Tibial artery (tissue), 4 donors: Measurements from ENCODE around the gene LGALS3BP.
A peak's percentile ranks its signal among the peaks of the same experiment; 100 is the strongest.

Source experiments
- DNase-seq, 2 donors: peaks; one replicate each; pipeline ENCODE4 v3.0.0-alpha.2; 2019
- H3K27ac ChIP-seq, 2 donors: fragments of 200-600 bp; sonication (generic) in 1 of 2; 1 replicate in 1 of 2; 2 replicates in 1 of 2; pipeline ENCODE4 v1.5.1; 2018 to 2019; ENCODE audit warnings: mild to moderate bottlenecking in 1 of 2
- H3K27me3 ChIP-seq, 2 donors: fragments of 200-600 bp; sonication (generic) in 1 of 2; one replicate each; pipeline versions ENCODE4 v1.5.1 to v1.6.0; 2016 to 2019
- H3K36me3 ChIP-seq, 3 donors: fragments of 200-600 bp; sonication (generic) in 2 of 3; one replicate each; pipeline ENCODE4 v1.5.1; 2016 to 2019; ENCODE audit warnings: mild to moderate bottlenecking in 2 of 3
- H3K4me1 ChIP-seq, 4 donors: fragments of 200-600 bp; sonication (generic) in 2 of 4; 1 replicate in 3 of 4; 2 replicates in 1 of 4; pipeline ENCODE4 v1.5.1; 2016 to 2019
- H3K4me3 ChIP-seq, 2 donors: fragments of 200-600 bp; sonication (generic) in 1 of 2; 1 replicate in 1 of 2; 2 replicates in 1 of 2; pipeline ENCODE4 v1.5.1; 2018 to 2019; ENCODE audit warnings: mild to moderate bottlenecking in 2 of 2
- H3K9me3 ChIP-seq, 3 donors: fragments of 200-600 bp; sonication (generic) in 1 of 3; one replicate each; pipeline ENCODE4 v1.5.1; 2016 to 2019
- intact Hi-C: fragments of 100-400 bp; cut with DNase I; formaldehyde crosslinking; loops from one replicate; pipeline ENCODE4 v1.15.0; 2023; ENCODE audit warnings: low total_unique reads
- TF ChIP-seq, protein P1 (sequence below), 2 experiments: fragments of 200-600 bp in 1 of 2; fragments of 450-650 bp in 1 of 2; IDR thresholded peaks; one replicate each; pipeline ENCODE4 v1.5.1; 2017 to 2019; ENCODE audit warnings: antibody characterized with exemption in 2 of 2, mild to moderate bottlenecking in 1 of 2, moderate library complexity in 1 of 2

The LGALS3BP gene

DNA sequence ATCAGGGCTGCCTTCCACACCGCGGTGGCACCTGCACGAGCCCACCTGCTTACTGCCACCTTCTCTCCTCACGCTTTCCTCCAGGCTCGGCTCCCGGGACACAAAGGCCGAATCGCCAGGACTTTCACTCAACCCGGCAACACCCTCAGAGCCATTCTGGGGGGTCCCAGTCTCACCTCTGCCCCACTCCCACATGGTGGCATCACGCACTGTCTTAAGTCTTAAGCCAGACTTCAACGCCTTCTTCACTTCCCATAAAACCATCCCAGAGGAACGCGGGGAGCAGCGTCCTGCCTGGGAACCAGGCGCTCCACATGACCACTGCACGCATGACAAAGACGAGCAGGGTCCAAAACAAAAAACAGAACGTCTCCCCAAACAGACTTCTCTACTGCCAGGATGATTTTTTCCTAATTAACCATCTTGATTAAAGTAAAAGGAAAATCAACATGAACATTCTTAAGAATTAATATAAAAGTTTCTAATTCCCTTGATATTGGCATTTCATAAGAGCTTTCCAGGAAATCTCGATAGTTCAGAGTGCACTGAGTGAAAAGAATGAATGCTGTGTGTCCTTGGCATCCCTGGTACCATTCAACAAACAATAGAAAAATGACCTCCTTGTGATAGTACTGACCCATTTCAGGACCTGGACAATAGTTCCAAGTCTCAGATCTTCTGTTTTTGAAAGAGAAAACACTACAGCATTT lies 27.2 kb upstream of the LGALS3BP start:
- no peaks in the 10 kb centered on the region for H3K27me3 ChIP-seq
- H3K36me3 ChIP-seq: peaks cover 0 to 11% (median 0%) of the 10 kb centered on the region in 3 donors
- intact Hi-C loops: loop anchor here (5.0 kb wide), 1 partner anchor 390 kb away; no protein-coding TSS in a partner anchor
- peak in 1 of 2 donors; percentile 58 for DNase-seq
- peaks cover 0 to 55% (median 43%) of the 10 kb centered on the region in 4 donors for H3K4me1 ChIP-seq
- no peak overlapping the region for H3K4me3 ChIP-seq
- H3K27ac ChIP-seq: no peak overlapping the region
- TF ChIP-seq, protein P1, sequence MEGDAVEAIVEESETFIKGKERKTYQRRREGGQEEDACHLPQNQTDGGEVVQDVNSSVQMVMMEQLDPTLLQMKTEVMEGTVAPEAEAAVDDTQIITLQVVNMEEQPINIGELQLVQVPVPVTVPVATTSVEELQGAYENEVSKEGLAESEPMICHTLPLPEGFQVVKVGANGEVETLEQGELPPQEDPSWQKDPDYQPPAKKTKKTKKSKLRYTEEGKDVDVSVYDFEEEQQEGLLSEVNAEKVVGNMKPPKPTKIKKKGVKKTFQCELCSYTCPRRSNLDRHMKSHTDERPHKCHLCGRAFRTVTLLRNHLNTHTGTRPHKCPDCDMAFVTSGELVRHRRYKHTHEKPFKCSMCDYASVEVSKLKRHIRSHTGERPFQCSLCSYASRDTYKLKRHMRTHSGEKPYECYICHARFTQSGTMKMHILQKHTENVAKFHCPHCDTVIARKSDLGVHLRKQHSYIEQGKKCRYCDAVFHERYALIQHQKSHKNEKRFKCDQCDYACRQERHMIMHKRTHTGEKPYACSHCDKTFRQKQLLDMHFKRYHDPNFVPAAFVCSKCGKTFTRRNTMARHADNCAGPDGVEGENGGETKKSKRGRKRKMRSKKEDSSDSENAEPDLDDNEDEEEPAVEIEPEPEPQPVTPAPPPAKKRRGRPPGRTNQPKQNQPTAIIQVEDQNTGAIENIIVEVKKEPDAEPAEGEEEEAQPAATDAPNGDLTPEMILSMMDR (IDR thresholded peaks at IDR 0.05): no peak
- no peaks in the 10 kb centered on the region for H3K9me3 ChIP-seq

DNA sequence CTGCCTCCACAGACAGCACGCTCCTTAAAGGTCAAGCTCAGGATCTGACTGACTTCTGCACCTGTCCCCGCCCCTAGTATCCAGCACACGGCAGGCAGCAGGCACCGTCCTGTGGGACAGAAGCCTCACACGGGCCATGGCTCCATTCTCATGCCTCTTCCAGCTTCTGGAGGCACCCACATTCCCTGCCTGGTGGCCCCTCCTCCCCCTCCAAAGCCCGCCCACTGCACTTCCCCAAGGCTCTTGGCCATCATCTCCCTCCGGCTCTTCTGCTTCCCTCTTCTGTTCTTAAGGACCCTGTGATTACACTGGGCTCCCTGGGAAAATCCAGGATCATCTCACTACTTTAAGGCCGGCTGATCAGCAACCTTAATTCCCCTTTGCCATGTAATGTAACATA lies 26.3 kb upstream of the LGALS3BP start:
- intact Hi-C loops: loop anchor here (5.0 kb wide), 1 partner anchor 391 kb away; no protein-coding TSS in a partner anchor
- H3K36me3 ChIP-seq: peaks cover 0 to 11% (median 0%) of the 10 kb centered on the region in 3 donors
- no peak overlapping the region for H3K4me3 ChIP-seq
- DNase-seq: peak in 1 of 2 donors; percentile 52
- no peaks in the 10 kb centered on the region for H3K27me3 ChIP-seq
- H3K4me1 ChIP-seq: peaks cover 0 to 55% (median 43%) of the 10 kb centered on the region in 4 donors
- TF ChIP-seq, protein P1 (IDR thresholded peaks at IDR 0.05): no peak
- no peaks in the 10 kb centered on the region for H3K9me3 ChIP-seq
- H3K27ac ChIP-seq: no peak overlapping the region

DNA sequence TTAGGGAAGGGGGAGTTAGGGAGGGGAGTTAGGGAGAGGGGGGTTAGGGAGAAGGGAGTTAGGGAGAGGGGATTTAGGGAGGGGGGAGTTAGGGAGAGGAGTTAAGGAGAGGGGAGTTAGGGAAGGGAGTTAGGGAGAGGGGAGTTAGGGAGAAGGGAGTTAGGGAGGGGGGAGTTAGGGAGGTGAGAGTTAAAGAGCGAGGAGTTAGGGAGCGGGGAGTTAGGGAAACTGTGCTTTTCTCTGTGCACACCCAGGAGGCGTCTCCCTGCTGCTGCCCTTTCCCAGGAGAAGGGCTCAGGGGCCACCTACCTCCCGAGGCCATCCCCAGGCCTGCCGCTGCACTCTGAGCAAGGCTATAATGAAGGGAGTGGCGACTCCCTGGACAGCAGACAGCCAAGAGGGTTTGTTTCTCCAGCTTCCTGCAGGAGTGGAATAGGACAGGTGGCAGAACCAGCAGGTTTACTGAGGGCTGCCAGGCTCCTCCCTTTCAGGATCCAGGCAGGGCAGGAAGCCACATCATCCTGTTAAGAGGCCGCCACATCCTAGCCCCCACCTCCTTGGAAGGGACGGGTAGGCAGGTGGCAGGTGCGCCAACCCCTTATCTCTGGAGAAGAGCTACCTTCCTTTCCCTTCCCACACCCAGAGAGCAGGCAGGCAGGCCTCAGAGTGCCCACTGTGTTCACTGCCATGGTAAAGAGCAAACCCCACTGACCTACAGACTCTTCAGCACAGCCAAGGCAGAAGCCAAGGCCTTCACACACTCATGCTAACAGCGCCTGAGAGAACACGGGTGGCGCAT lies 25.5 kb upstream of the LGALS3BP start:
- Histone ChIP-seq H3K27me3 (no peaks in the 10 kb centered on the region), H3K4me1 (peaks cover 0 to 55% (median 41%) of the 10 kb centered on the region in 4 donors), H3K4me3 (no peak overlapping the region), H3K9me3 (no peaks in the 10 kb centered on the region), H3K27ac (no peak overlapping the region), H3K36me3 (peaks cover 0 to 11% (median 0%) of the 10 kb centered on the region in 3 donors)
- TF ChIP-seq, protein P1 (IDR thresholded peaks at IDR 0.05): no peak
- peak in 1 of 2 donors; percentile 53 for DNase-seq
- intact Hi-C loops: loop anchor here (5.0 kb wide), 1 partner anchor 392 kb away; no protein-coding TSS in a partner anchor

DNA sequence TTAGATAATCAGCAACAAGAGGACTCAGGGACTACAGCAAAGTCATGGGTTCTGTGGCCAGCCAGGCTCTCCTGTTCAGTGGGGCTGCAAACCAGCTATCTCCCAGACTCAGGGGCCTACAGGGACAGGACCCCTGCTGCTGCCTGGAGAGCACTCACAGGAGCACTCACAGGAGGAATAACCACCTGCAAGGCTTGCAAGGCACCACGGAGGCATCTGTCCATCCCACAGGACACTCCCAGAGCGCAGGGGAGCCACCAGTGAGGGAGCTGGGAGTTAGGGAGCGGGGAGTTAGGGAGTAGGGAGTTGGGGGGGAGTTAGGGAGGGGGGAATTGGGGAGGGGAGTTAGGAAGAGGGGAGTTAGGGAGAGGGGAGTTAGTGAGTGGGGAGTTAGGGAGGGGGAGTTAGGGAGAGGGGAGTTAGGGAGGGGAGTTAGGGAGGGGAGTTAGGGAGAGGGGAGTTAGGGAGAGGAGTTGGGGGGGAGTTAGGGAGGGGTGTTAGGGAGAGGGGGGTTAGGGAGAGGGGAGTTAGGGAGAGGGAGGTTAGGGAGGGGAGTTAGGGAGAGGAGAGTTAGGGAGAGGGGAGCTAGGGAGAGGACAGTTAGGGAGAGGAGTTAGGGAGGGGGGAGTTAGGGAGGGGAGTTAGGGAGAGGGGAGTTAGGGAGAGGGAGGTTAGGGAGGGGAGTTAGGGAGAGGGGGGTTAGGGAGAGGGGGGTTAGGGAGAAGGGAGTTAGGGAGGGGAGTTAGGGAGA lies 24.1 kb upstream of the LGALS3BP start:
- DNase-seq: peak in 1 of 2 donors; percentile 53
- Histone ChIP-seq H3K27ac (no peak overlapping the region), H3K4me3 (no peak overlapping the region), H3K27me3 (no peaks in the 10 kb centered on the region), H3K9me3 (no peaks in the 10 kb centered on the region), H3K4me1 (peaks cover 0 to 56% (median 42%) of the 10 kb centered on the region in 4 donors), H3K36me3 (peaks cover 0 to 11% (median 0%) of the 10 kb centered on the region in 3 donors)
- TF ChIP-seq, protein P1 (IDR thresholded peaks at IDR 0.05): no peak
- intact Hi-C loops: no loop called here
